Natural killer cell (primary cell): ENCODE measurements around the gene CXCL14. TPM values are rescaled to one million over a fixed set of nuclear protein-coding genes. Genes with fewer than 3 reads are reported as not detected.
A peak's percentile ranks its signal among the peaks of the same experiment; 100 is the strongest.

Experiments
- ATAC-seq, 3 donors: fragments of 150-1000 bp in 2 of 3; fragments of 200-7000 bp in 1 of 3; cut with Tn5 transposase; 1 replicate in 1 of 3; 2 replicates in 2 of 3; pipeline ENCODE4 v1.10.0; 2021; ENCODE audit warnings: mild to moderate bottlenecking in 2 of 3, moderate library complexity in 2 of 3
- DNase-seq, 2 donors: peaks; one replicate each; pipeline versions ENCODE4 v3.0.0 to v3.0.0-alpha.2; 2013 to 2021; ENCODE audit warnings: mixed read lengths in 1 of 2
- H3K27ac ChIP-seq: one replicate; pipeline ENCODE4 v1.5.1; 2013; ENCODE audit warnings: mild to moderate bottlenecking, low read length
- H3K27me3 ChIP-seq: one replicate; pipeline ENCODE4 v1.6.1; 2013; ENCODE audit warnings: low read length; ENCODE audit not compliant: control insufficient read depth, insufficient read depth
- H3K36me3 ChIP-seq: one replicate; pipeline ENCODE4 v1.6.1; 2013; ENCODE audit warnings: low read length; ENCODE audit not compliant: control insufficient read depth, insufficient read depth
- H3K4me1 ChIP-seq: one replicate; pipeline ENCODE4 v1.6.1; 2013; ENCODE audit warnings: low read length; ENCODE audit not compliant: control insufficient read depth, insufficient read depth
- H3K4me3 ChIP-seq: one replicate; pipeline ENCODE4 v1.5.1; 2013; ENCODE audit warnings: low read length
- H3K9me3 ChIP-seq: one replicate; pipeline ENCODE4 v1.6.1; 2013; ENCODE audit warnings: low read length; ENCODE audit not compliant: control insufficient read depth, insufficient read depth
- H3K27ac Mint-ChIP-seq, 2 donors: one replicate each; pipeline ENCODE4 v1.8.0; 2022; ENCODE audit warnings: mild to moderate bottlenecking in 2 of 2, mixed read lengths in 2 of 2, moderate library complexity in 1 of 2
- H3K27me3 Mint-ChIP-seq, 2 donors: one replicate each; pipeline ENCODE4 v1.8.0; 2022; ENCODE audit warnings: low read depth in 2 of 2, mixed read lengths in 2 of 2
- H3K36me3 Mint-ChIP-seq: one replicate; pipeline ENCODE4 v1.8.0; 2022; ENCODE audit warnings: mixed read lengths
- H3K4me1 Mint-ChIP-seq, 2 donors: one replicate each; pipeline ENCODE4 v1.8.0; 2022; ENCODE audit warnings: mixed read lengths in 2 of 2
- H3K4me3 Mint-ChIP-seq: one replicate; pipeline ENCODE4 v1.8.0; 2022; ENCODE audit warnings: mild to moderate bottlenecking, moderate library complexity, mixed read lengths
- H3K9me3 Mint-ChIP-seq, 2 donors: one replicate each; pipeline ENCODE4 v1.8.0; 2022; ENCODE audit warnings: mixed read lengths in 2 of 2
- CTCF ChIP-seq: fragments of 200-600 bp; IDR thresholded peaks from one replicate; pipeline ENCODE4 v1.8.0; 2022; ENCODE audit warnings: antibody characterized with exemption
- WGBS: methylation state at CpG from one replicate; pipeline ENCODE4 v1.1.7; 2013; ENCODE audit warnings: missing lambda C conversion rate; ENCODE audit not compliant: insufficient coverage; 5-methylcytosine and 5-hydroxymethylcytosine counted together
- intact Hi-C: fragments of 100-400 bp; cut with micrococcal nuclease; formaldehyde crosslinking; loops from one replicate; pipeline ENCODE4 v1.14.2; 2022
- total RNA-seq, 4 donors: library from RNA; stranded (reverse); fragments of 120-200 nt in 1 of 4; gene quantifications; one replicate each; pipeline versions ENCODE4 v1.2.3 to v1.2.4, GENCODE V29; 2013 to 2022

CXCL14 gene
- total RNA-seq, 3 donors from 2014 or later (not counting 1 experiment from before 2014, with no cell fraction given): not detected

- intact Hi-C loops: no loop called here
- Mint-ChIP-seq H3K4me3 (no peak overlapping the region), H3K4me1 (no peaks in the 10 kb centered on the region), H3K27me3 (peaks cover 33 to 51% of the 10 kb centered on the region in 2 donors), H3K36me3 (no peaks in the 10 kb centered on the region), H3K9me3 (no peaks in the 10 kb centered on the region), H3K27ac (no peak overlapping the region)
- Histone ChIP-seq H3K4me3 (no peak overlapping the region), H3K4me1 (no peaks in the 10 kb centered on the region), H3K9me3 (no peaks in the 10 kb centered on the region), H3K36me3 (no peaks in the 10 kb centered on the region), H3K27ac (no peak overlapping the region), H3K27me3 (peaks cover 2% of the 10 kb centered on the region)
- 32% methylated on average over 6 of the region's 8 CpGs for WGBS
- ATAC-seq (no peak), DNase-seq (no peak)
- TF ChIP-seq CTCF: no peak
Observed at GRCh38 chr5:135553688-135554462, 24.9 kb downstream of the CXCL14 start.

GRCh38 chr5:135551593-135552447 is 27.0 kb downstream of the CXCL14 start:
- peak; percentile 47 to 86 (median 65) for ATAC-seq

GRCh38 chr5:135549413-135549812 is 29.4 kb downstream of the CXCL14 start:
- Mint-ChIP-seq H3K36me3 (no peaks in the 10 kb centered on the region), H3K27ac (no peak overlapping the region), H3K4me1 (peaks cover 4 to 5% of the 10 kb centered on the region in 2 donors), H3K27me3 (peaks cover 35 to 38% of the 10 kb centered on the region in 2 donors), H3K9me3 (no peaks in the 10 kb centered on the region), H3K4me3 (no peak overlapping the region)
- WGBS: 48% methylated on average over 4 of the region's 4 CpGs
- Histone ChIP-seq H3K36me3 (no peaks in the 10 kb centered on the region), H3K27me3 (peaks cover 8% of the 10 kb centered on the region), H3K4me1 (peaks cover 1% of the 10 kb centered on the region), H3K27ac (no peak overlapping the region), H3K9me3 (no peaks in the 10 kb centered on the region), H3K4me3 (no peak overlapping the region)
- DNase-seq (no peak), ATAC-seq (no peak)
- no peak for TF ChIP-seq CTCF
- intact Hi-C loops: no loop called here

More at GRCh38 chr5:135551593-135552447, 27.0 kb downstream of the CXCL14 start:
- H3K36me3 ChIP-seq: no peaks in the 10 kb centered on the region
- TF ChIP-seq CTCF: peak; percentile 76
- no peaks in the 10 kb centered on the region for H3K4me1 ChIP-seq
- Mint-ChIP-seq H3K27me3 (peaks cover 27 to 42% of the 10 kb centered on the region in 2 donors), H3K4me3 (no peak overlapping the region), H3K36me3 (no peaks in the 10 kb centered on the region), H3K9me3 (no peaks in the 10 kb centered on the region), H3K4me1 (no peaks in the 10 kb centered on the region), H3K27ac (no peak overlapping the region)
- intact Hi-C loops: loop anchor here (1.0 kb wide), 1 partner anchor 86 kb away; no protein-coding TSS in a partner anchor
- H3K27ac ChIP-seq: no peak overlapping the region
- H3K9me3 ChIP-seq: no peaks in the 10 kb centered on the region
- WGBS: 50% methylated on average over 13 of the region's 15 CpGs
- H3K27me3 ChIP-seq: peaks cover 2% of the 10 kb centered on the region
- no peak overlapping the region for H3K4me3 ChIP-seq
- peak; percentile 29 to 70 for DNase-seq
